ENCODE results near the gene UQCRHL.

UQCRHL gene

GRCh38 chr1:15850471-15851001 lies 43.1 kb upstream of the UQCRHL start:
- peak overlapping the region; percentile 100 for H3K27ac Mint-ChIP-seq
- no peak for DNase-seq
- peak overlapping the region; percentile 92 for H3K4me3 Mint-ChIP-seq
- TF ChIP-seq CTCF (IDR thresholded peaks at IDR 0.05), result no peak
- H3K9me3 Mint-ChIP-seq, result peaks cover 8% of the 10 kb centered on the region
- peaks cover 32% of the 10 kb centered on the region for H3K4me1 Mint-ChIP-seq
- H3K36me3 Mint-ChIP-seq (ENCODE audit: low read depth), result peaks cover 16% of the 10 kb centered on the region
- H3K27me3 Mint-ChIP-seq (ENCODE audit: low read depth, poor library complexity), result no peaks in the 10 kb centered on the region

- H3K9me3 Mint-ChIP-seq, result peaks cover 6% of the 10 kb centered on the region
- H3K4me3 Mint-ChIP-seq, result peak overlapping the region; percentile 92
- H3K36me3 Mint-ChIP-seq (ENCODE audit: low read depth), result peaks cover 10% of the 10 kb centered on the region
- DNase-seq, result peak; percentile 72
- peak overlapping the region; percentile 100 for H3K27ac Mint-ChIP-seq
- no peak for TF ChIP-seq CTCF (IDR thresholded peaks at IDR 0.05)
- H3K4me1 Mint-ChIP-seq, result peaks cover 39% of the 10 kb centered on the region
- no peaks in the 10 kb centered on the region for H3K27me3 Mint-ChIP-seq (ENCODE audit: low read depth, poor library complexity)
Measured at GRCh38 chr1:15849775-15850324, 42.4 kb upstream of the UQCRHL start.

- DNase-seq, result peak; percentile 90
- H3K27me3 Mint-ChIP-seq (ENCODE audit: low read depth, poor library complexity), result no peaks in the 10 kb centered on the region
- no peak for TF ChIP-seq CTCF (IDR thresholded peaks at IDR 0.05)
- H3K36me3 Mint-ChIP-seq (ENCODE audit: low read depth), result peaks cover 3% of the 10 kb centered on the region
- H3K4me1 Mint-ChIP-seq, result peaks cover 40% of the 10 kb centered on the region
- H3K9me3 Mint-ChIP-seq, result no peaks in the 10 kb centered on the region
- peak overlapping the region; percentile 100 for H3K27ac Mint-ChIP-seq
- peak overlapping the region; percentile 92 for H3K4me3 Mint-ChIP-seq
Measured at GRCh38 chr1:15848929-15849774, 41.7 kb upstream of the UQCRHL start.

- peak overlapping the region; percentile 92 for H3K4me3 Mint-ChIP-seq
- TF ChIP-seq CTCF (IDR thresholded peaks at IDR 0.05), result no peak
- DNase-seq, result peak; percentile 49
- H3K9me3 Mint-ChIP-seq, result no peaks in the 10 kb centered on the region
- H3K27ac Mint-ChIP-seq, result peak overlapping the region; percentile 100
- H3K36me3 Mint-ChIP-seq (ENCODE audit: low read depth), result no peaks in the 10 kb centered on the region
- peaks cover 46% of the 10 kb centered on the region for H3K4me1 Mint-ChIP-seq
- no peaks in the 10 kb centered on the region for H3K27me3 Mint-ChIP-seq (ENCODE audit: low read depth, poor library complexity)
Measured at GRCh38 chr1:15848143-15848928, 40.9 kb upstream of the UQCRHL start.

- no peaks in the 10 kb centered on the region for H3K36me3 Mint-ChIP-seq (ENCODE audit: low read depth)
- no peaks in the 10 kb centered on the region for H3K27me3 Mint-ChIP-seq (ENCODE audit: low read depth, poor library complexity)
- no peak for TF ChIP-seq CTCF (IDR thresholded peaks at IDR 0.05)
- H3K4me1 Mint-ChIP-seq, result peaks cover 45% of the 10 kb centered on the region
- H3K9me3 Mint-ChIP-seq, result no peaks in the 10 kb centered on the region
- peak overlapping the region; percentile 91 for H3K4me3 Mint-ChIP-seq
- no peak for DNase-seq
- H3K27ac Mint-ChIP-seq, result peak overlapping the region; percentile 42
Measured at GRCh38 chr1:15847893-15848142, 40.4 kb upstream of the UQCRHL start.
